GM18507 (cell line): ENCODE data around the gene ZNF683.

ENCODE experiments used
- DNase-seq: peaks from one replicate; pipeline ENCODE4 v3.0.0; 2011; ENCODE audit warnings: low read depth; ENCODE audit not compliant: insufficient read length; ENCODE audit errors: extremely low spot score
- FAIRE-seq: peaks from 2 replicates; lab custom pipeline; 2011; peaks lifted over from hg19 to GRCh38; lab: Jason Lieb, UNC

The ZNF683 gene

DNA sequence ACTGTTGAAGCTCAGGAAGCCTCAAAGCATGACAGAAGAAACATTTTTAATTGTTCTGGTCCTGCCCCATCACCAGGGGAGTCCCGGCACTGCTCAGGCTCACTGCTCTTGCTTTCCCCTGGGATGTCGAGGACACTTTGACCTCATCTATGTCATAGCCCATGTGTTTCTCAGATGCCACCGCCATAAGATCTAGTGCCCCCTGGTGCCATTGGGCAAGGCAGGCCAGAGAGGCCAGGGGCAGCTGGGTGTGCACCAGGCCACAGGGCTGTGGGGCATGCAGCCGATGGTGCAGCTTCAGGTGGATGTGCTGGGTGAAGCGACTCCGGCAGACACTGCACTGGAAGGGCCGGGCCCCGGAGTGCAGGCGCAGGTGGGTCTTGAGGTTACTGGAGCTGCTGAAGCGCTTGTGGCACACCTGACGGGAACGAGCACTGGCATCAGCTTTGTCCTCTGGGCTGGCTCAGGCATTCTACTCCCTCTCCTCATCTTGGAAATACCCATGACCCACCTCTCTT, 10.9 kb downstream of the ZNF683 start:
- no peak for FAIRE-seq

DNA sequence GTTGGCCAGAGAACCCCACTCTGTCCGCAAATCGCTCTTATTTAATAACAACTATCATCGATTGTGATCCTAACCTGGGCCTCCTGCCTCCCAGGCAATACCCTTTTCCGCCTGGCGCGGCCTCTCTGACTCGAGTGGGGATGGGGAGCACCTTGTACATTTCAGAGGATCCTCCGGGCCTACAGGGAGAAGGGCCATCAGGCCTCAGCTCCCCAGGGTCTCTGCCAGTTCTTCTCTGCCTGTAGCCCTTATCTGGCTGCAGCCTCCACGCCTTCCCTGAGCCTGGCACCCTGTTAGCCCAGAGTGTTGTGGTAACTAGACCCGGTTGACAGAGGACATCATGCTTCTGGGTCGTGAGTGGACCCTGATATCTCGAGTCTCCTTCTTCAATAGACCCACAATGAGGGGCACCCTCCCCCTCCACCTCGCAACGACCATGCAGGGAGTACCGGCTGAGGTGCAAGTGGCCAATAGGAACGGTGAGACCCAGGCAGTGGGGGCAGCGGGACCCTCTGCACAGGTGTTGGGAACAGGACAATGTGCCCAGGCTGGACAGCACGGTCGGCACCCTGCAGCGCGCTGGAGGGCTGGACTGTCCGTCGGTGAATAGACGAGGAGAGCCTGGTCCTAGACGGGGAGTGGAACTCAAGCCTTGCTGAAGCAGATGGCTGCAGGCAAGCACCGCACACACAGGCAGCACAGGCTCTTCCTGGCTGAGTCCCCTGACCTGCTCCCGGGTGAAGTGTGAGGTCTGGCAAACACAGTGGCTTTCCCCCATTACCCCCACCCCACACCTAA, 11.5 kb downstream of the ZNF683 start:
- FAIRE-seq: no peak
- no peak for DNase-seq

More for the DNA sequence above, 10.9 kb downstream of the ZNF683 start:
- DNase-seq: no peak

GRCh38 chr1:26359981-26360806, 12.4 kb downstream of the ZNF683 start:
- DNase-seq (no peak), FAIRE-seq (no peak)

DNA sequence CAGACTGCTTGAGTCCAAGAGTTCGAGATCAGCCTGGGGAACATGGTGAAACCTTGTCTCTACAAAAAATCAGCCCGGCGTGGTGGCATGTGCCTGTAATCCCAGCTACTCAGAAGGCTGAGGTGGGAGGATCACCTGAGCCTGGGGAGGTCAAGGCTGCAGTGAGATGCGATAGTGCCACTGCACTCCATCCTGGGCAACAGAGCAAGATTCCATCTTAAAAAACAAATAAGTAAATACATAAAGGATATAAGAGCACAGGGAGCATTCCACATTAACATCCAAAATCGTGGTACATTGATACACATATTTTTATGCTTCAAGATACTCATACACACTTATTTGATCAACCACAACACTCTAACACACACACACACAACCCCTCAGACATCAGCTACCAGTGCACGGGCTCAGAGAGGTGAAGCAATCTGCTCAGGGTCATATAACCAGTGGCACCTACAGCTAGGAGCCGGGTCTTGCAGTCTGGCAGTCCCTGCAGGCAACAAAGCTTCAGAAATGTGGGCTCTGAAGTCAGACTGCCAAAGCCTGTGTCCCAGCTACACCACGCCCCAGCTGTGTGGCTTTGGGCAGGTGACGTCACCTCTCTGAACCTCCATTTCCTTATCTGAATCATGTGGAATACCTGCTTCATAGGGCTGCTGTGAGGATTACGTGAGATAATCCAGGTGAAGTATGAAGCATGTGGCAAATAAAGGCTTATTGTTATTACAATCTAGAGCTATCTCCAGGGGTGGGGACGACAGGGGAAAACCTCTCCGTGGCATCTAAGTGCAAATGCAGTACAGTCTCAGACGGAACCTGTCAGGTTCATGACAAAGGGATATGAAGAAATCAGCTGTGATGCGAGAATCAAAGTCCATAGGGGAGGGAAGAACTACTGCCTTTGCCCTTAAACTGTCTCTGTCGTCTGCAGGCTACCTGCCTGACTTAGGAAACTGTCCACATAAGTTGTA, 13.9 kb downstream of the ZNF683 start:
- DNase-seq (no peak), FAIRE-seq (no peak)

- FAIRE-seq (no peak), DNase-seq (no peak)
These were observed 15.4 kb downstream of the ZNF683 start for GRCh38 chr1:26357121-26357602.

DNA sequence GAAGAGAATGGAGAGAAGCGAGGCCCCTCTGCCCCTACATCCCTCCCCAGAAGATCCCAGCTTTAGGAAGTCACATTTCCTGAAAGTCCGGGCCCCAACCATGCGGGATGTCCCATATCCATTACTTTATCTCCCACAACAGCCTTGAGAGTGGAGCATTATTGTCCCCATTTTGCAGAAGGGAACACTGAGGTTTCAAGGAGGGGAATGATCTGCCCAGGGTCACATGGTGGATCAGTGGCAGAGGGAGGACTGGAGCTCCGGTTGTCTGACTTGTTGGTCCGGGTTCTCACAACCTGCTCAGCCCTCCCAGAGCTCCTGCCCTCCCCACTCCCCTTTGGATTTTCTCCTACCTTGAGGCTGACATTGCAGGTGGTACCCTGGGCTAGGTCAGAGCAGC, 16.4 kb downstream of the ZNF683 start:
- FAIRE-seq: no peak

GRCh38 chr1:26354972-26355371, 17.6 kb downstream of the ZNF683 start:
- DNase-seq: no peak
- FAIRE-seq: no peak

More for the DNA sequence above, 16.4 kb downstream of the ZNF683 start:
- DNase-seq: no peak

DNA sequence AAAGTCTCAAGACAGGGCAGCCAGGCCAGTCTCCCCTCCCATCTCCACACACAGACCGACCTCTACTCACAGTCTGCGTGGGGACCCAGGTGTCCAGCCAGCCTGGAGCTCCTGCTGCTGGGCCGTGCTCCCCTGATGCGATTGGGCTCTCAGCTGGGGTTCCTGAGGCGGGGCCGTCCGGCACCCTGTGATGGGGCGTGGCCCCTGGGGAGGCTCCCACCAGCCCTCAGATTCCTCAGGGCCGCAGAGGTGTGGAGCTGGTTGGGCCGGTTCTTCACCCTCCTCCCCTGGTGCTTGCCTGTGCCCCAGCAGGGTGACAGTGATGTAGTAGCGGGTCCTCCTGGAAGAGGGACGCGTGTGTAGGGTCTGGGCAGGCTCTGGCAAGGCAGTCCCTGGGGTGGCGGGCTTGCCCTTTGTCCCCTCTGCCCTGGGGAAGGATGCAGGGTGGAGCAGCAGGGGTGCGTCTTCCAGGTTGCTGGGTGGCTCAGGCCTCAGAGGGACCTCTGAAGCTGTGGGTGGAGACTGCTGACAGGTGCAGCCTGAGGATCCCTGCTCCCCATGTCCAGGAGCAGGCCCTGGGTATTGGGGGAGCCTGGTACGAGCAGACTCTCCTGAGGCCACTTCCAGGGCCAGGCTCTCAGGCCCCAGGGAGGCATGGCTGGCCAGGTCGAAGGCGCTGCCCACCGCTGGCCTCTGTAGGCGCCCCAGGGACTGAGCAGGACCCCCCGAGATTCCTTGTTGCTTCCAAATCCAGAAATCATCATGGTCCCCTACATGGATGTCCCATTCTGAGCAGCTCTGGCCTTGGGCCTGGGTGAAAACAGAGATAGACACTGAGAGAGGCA, 18.4 kb downstream of the ZNF683 start, which contains the start of gene CRYBG2:
Gene CRYBG2, minus strand, starts transcription at position 155 of the 845 bp plus-strand sequence. CDS start 7,473 bp downstream, outside the sequence.
- DNase-seq (no peak), FAIRE-seq (no peak)

GRCh38 chr1:26353210-26353859, 19.2 kb downstream of the ZNF683 start:
- no peak for DNase-seq
- no peak for FAIRE-seq

DNA sequence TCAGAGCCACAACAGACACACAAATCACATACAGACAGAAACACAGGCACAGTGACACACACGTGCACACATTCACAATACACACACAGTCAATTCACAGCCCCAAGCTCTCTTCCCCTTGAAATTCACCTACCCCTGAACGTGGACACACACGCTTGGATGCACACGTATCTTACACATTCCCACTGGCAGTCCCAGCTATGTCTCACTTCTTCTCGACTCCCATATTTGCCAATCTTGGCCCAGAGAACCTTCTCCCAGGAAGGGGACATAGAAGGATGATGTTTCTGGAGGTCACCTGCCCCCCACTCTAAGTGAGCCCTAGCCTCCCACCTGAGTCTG, 20.2 kb downstream of the ZNF683 start:
- FAIRE-seq (no peak), DNase-seq (no peak)

DNA sequence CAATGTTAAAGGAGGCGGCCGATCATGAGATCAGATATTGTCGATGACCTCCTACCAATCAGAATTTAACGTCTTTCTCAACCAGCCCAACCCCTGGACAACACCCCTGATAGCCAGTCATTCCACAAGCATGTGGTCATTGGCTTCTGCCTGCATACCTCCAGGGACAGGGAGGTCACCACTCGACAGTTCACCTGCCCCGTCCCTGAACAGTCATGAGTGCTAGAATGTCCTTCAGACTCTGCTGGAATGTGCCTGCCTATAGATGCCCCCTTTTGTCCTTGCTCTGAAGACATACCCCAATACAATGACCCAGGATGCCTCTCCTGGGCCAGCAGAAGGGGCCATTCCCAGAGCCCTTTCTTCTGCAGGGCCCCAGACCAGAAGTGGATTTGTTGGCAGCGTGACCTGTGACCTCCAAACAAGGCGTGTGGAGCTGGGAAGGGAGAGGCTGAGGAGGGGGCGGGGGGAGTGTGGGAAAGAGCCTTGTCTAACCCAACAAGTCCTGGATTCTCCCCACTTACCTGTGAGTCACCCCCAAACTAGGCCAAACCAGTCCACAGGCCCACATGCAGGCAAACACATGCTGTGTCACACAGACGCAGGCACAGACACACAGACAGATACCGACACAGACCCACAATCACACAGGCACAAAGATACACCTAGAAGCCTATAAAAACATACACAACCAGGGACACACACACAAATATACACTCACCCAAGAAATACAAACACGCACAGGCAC, 20.8 kb downstream of the ZNF683 start:
- FAIRE-seq (no peak), DNase-seq (no peak)

DNA sequence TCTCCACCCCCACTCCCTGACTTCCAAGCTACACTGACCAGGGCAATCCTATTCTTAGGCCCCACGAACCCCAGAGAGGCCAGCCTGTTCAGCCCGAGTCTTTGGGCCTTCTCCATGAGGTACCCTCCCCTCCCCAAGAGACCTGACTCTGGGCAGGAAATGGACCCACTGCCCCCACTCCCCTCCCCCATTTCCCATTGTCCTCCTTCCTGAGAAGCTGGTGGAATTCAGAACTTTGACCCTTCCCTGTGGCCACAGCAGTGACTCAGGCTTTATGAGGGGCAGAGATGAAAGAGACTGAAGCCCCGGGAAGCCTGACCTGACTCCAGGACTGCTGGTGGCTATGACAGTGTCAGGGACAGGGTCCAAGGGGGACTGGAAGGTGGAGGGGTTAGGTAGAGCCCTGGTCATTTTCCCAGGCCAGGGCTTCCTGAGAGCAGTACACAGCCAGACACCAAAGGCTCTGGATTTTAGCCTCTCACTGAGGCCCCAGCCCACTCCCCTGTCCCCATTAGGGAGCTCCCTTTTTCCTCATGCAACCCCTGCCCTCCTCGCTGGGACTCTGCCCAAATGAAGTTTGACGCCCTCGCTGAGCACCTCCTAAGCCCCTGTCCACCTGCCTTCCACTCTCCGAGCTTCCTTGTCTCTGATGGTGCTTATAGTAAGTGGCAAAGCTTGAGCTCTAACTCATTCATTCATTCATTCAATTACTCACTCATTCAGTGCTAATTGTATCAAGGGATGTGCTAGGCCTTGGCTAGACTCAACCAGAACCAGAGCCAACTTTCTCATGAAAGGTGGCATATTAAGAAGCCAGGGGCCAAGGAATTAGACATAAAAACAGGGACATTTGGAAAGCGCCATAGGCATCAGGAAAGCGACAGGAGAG, 21.6 kb downstream of the ZNF683 start:
- FAIRE-seq: no peak
- DNase-seq: no peak

- DNase-seq (no peak), FAIRE-seq (no peak)
These were observed 22.2 kb downstream of the ZNF683 start for GRCh38 chr1:26350343-26350700.

GRCh38 chr1:26349877-26350244, 22.7 kb downstream of the ZNF683 start:
- no peak for DNase-seq
- FAIRE-seq: no peak

GRCh38 chr1:26349188-26349876, 23.2 kb downstream of the ZNF683 start:
- DNase-seq (no peak), FAIRE-seq (no peak)
